ENCODE measurements around the gene AKT2. TPM values are rescaled to one million over a fixed set of nuclear protein-coding genes. Genes with fewer than 3 reads are reported as not detected.

AKT2 gene
- polyA plus RNA-seq, 3 donors: 11.4 to 122 (median 16.3) TPM

DNA sequence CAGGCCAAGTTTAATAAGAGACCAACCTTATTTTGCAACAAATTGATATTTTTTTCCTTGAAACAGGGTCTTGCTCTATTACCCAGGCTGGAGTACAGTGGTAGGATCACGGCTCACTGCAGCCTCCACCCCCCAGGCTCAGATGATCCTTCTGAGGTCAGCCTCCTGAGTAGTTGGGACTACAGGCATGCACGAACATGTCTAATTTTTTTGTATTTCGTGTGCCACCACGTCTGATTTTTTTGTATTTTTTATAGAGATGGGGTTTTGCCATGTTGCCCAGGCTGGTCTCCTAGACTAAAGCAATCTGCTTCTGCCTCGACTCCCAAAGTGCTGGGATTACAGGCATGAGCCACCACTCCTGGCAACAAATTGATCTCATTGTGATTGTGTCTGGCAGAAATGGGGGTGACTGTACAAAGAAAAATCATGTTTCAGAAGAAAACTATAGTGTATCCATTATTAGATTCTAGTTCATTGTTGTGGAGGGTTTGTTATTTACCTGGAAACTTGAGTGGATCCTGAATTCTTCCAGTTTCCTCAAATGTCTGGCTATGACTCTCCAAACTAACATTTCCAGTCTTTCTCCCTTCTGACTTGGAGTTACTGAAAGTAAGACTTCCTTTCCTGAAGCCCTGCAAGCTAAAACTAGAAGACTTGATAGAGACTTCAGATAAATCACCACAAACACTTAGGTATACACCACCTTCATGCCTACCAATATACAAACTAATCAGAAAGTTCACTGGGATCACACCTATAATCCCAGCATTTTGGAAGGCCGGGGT, 17.3 kb upstream of the AKT2 start:
- Mint-ChIP-seq H3K27ac (no peak overlapping the region), H3K4me3 (no peak overlapping the region), H3K36me3 (no peaks in the 10 kb centered on the region), H3K4me1 (peaks cover 2% of the 10 kb centered on the region), H3K9me3 (no peaks in the 10 kb centered on the region), H3K27me3 (ENCODE audit: low read depth in 3 of 3) (peaks cover 2 to 5% (median 2%) of the 10 kb centered on the region in 3 donors)
- peaks cover 1 to 2% of the 10 kb centered on the region in 2 donors for H3K4me1 ChIP-seq (ENCODE audit: control insufficient read depth in 1 of 2, insufficient read depth in 2 of 2, low read length in 2 of 2)
- H3K27ac ChIP-seq (ENCODE audit: low read depth in 1 of 2, low read length in 2 of 2): no peak overlapping the region
- DNase-seq: no peak
- TF ChIP-seq, protein P1, sequence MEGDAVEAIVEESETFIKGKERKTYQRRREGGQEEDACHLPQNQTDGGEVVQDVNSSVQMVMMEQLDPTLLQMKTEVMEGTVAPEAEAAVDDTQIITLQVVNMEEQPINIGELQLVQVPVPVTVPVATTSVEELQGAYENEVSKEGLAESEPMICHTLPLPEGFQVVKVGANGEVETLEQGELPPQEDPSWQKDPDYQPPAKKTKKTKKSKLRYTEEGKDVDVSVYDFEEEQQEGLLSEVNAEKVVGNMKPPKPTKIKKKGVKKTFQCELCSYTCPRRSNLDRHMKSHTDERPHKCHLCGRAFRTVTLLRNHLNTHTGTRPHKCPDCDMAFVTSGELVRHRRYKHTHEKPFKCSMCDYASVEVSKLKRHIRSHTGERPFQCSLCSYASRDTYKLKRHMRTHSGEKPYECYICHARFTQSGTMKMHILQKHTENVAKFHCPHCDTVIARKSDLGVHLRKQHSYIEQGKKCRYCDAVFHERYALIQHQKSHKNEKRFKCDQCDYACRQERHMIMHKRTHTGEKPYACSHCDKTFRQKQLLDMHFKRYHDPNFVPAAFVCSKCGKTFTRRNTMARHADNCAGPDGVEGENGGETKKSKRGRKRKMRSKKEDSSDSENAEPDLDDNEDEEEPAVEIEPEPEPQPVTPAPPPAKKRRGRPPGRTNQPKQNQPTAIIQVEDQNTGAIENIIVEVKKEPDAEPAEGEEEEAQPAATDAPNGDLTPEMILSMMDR (IDR thresholded peaks at IDR 0.05): no peak
- no peak overlapping the region for H3K4me3 ChIP-seq (replicated peaks in 1 of 3; ENCODE audit: low read depth in 2 of 3, low read length in 3 of 3)
- no peaks in the 10 kb centered on the region for H3K36me3 ChIP-seq (replicated peaks in 1 of 2; ENCODE audit: control insufficient read depth in 1 of 2, insufficient read depth in 2 of 2, low read length in 2 of 2)
- 100% methylated on average over 3 of the region's 6 CpGs for WGBS (ENCODE audit: insufficient coverage)
- no peak overlapping the region for H3K9ac ChIP-seq (ENCODE audit: insufficient read depth, low read length, poor library complexity, severe bottlenecking)
- no peaks in the 10 kb centered on the region for H3K79me2 ChIP-seq (ENCODE audit: insufficient read depth, low read length)
- no peak overlapping the region for H3K4me2 ChIP-seq (replicated peaks; ENCODE audit: extremely low read depth, low read length, poor library complexity, severe bottlenecking)
- intact Hi-C loops (cut with micrococcal nuclease): loop anchor here (10.0 kb wide), 4 partner anchors 92 to 302 kb away; partner anchors contain the start of genes HIPK4 (in 1 of the 2), LTBP4 (in 1 of the 2) and SERTAD1 (in 1 of the 2)
- H3K9me3 ChIP-seq (replicated peaks in 1 of 2; ENCODE audit: control insufficient read depth in 1 of 2, insufficient read depth in 1 of 2, low read length in 2 of 2): no peaks in the 10 kb centered on the region
- H2AFZ ChIP-seq (ENCODE audit: insufficient read depth, low read depth, low read length, poor library complexity, severe bottlenecking): no peak overlapping the region
- H4K20me1 ChIP-seq (ENCODE audit: insufficient read depth, low read length): no peaks in the 10 kb centered on the region
- no peaks in the 10 kb centered on the region for H3K27me3 ChIP-seq (ENCODE audit: control insufficient read depth in 2 of 2, insufficient read depth in 2 of 2, low read length in 2 of 2)

DNA sequence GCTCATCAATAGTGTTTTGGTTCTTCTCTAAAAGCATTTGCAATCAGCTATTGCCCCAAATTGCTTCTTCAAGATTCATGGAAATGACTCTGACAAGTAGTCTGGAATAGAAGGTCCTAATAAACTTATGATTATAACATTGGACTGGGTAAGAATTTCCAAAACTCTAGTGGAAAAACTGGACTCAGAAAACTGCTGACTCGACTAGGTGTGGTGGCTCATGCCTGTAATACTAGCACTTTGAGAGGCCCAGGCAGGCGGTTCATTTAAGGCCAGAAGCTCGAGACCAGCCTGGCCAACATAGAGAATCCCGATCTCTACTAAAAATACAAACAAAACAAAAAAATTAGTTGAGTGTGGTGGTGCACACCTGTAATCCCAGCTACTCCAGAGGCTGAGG, 15.5 kb upstream of the AKT2 start:
- H3K36me3 ChIP-seq (replicated peaks in 1 of 2; ENCODE audit: control insufficient read depth in 1 of 2, insufficient read depth in 2 of 2, low read length in 2 of 2): no peaks in the 10 kb centered on the region
- H3K4me3 Mint-ChIP-seq: no peak overlapping the region
- H3K9me3 ChIP-seq (replicated peaks in 1 of 2; ENCODE audit: control insufficient read depth in 1 of 2, insufficient read depth in 1 of 2, low read length in 2 of 2): no peaks in the 10 kb centered on the region
- H3K79me2 ChIP-seq (ENCODE audit: insufficient read depth, low read length): no peaks in the 10 kb centered on the region
- H3K9me3 Mint-ChIP-seq: no peaks in the 10 kb centered on the region
- intact Hi-C loops (cut with micrococcal nuclease): loop anchor here (10.0 kb wide), 4 partner anchors 94 to 304 kb away; partner anchors contain the start of genes HIPK4 (in 1 of the 2), LTBP4 (in 1 of the 2) and SERTAD1 (in 1 of the 2)
- no peak overlapping the region for H3K27ac Mint-ChIP-seq
- peaks cover 2% of the 10 kb centered on the region for H3K4me1 Mint-ChIP-seq
- no peak for DNase-seq
- H4K20me1 ChIP-seq (ENCODE audit: insufficient read depth, low read length): no peaks in the 10 kb centered on the region
- H2AFZ ChIP-seq (ENCODE audit: insufficient read depth, low read depth, low read length, poor library complexity, severe bottlenecking): no peak overlapping the region
- TF ChIP-seq, protein P1 (IDR thresholded peaks at IDR 0.05): no peak
- peaks cover 0 to 2% (median 0%) of the 10 kb centered on the region in 3 donors for H3K27me3 Mint-ChIP-seq (ENCODE audit: low read depth in 3 of 3)
- WGBS (ENCODE audit: insufficient coverage): no CpG with 5 or more reads among the region's 4 CpGs
- H3K27ac ChIP-seq (ENCODE audit: low read depth in 1 of 2, low read length in 2 of 2): no peak overlapping the region
- H3K9ac ChIP-seq (ENCODE audit: insufficient read depth, low read length, poor library complexity, severe bottlenecking): no peak overlapping the region
- no peak overlapping the region for H3K4me2 ChIP-seq (replicated peaks; ENCODE audit: extremely low read depth, low read length, poor library complexity, severe bottlenecking)
- no peaks in the 10 kb centered on the region for H3K36me3 Mint-ChIP-seq
- no peaks in the 10 kb centered on the region for H3K27me3 ChIP-seq (ENCODE audit: control insufficient read depth in 2 of 2, insufficient read depth in 2 of 2, low read length in 2 of 2)
- H3K4me1 ChIP-seq (ENCODE audit: control insufficient read depth in 1 of 2, insufficient read depth in 2 of 2, low read length in 2 of 2): no peaks in the 10 kb centered on the region
- no peak overlapping the region for H3K4me3 ChIP-seq (replicated peaks in 1 of 3; ENCODE audit: low read depth in 2 of 3, low read length in 3 of 3)
